DND-41 (cell line): ENCODE results near the gene WDR4.
"Not testable (repeated sequence)": the region's sequence is repeated elsewhere in the genome, so short reads cannot be mapped to it uniquely, and the experiment has no call there.

Source experiments
- ATAC-seq: fragments of 200-7000 bp; cut with Tn5 transposase; 3 replicates; pipeline ENCODE4 v1.9.1; 2021; ENCODE audit warnings: low read depth; ENCODE audit not compliant: insufficient read depth
- DNase-seq: peaks from one replicate; pipeline ENCODE4 v3.0.0-alpha.2; 2020
- H2AFZ ChIP-seq: 2 replicates; pipeline ENCODE4 v1.6.0; 2012; ENCODE audit warnings: low read depth, low read length
- H3K27ac ChIP-seq: 2 replicates; pipeline ENCODE4 v1.5.1; 2012; ENCODE audit warnings: low read length, inconsistent platforms
- H3K27me3 ChIP-seq: fragments of 200-600 bp; sonication (generic); 2 replicates; pipeline ENCODE4 v1.6.0; 2012; ENCODE audit warnings: low read length, mild to moderate bottlenecking, inconsistent platforms; ENCODE audit not compliant: insufficient read depth, poor library complexity
- H3K36me3 ChIP-seq: 2 replicates; pipeline ENCODE4 v1.5.1; 2012; ENCODE audit warnings: low read length, inconsistent platforms; ENCODE audit not compliant: insufficient read depth
- H3K4me1 ChIP-seq: 2 replicates; pipeline ENCODE4 v1.5.1; 2012; ENCODE audit warnings: mild to moderate bottlenecking, low read length; ENCODE audit not compliant: insufficient read depth
- H3K4me2 ChIP-seq: 2 replicates; pipeline ENCODE4 v1.6.0; 2012; ENCODE audit warnings: mild to moderate bottlenecking, moderate library complexity, low read length, inconsistent platforms; ENCODE audit not compliant: insufficient read depth
- H3K4me3 ChIP-seq, 2 experiments: fragments of 200-600 bp in 1 of 2; shearing (Covaris generic) in 1 of 2; 2 replicates each; pipeline ENCODE4 v1.5.1; 2012 to 2016; ENCODE audit warnings: inconsistent platforms in 2 of 2, low read length in 2 of 2, mild to moderate bottlenecking in 2 of 2, low read depth in 1 of 2, moderate library complexity in 1 of 2
- H3K79me2 ChIP-seq: 2 replicates; pipeline ENCODE4 v1.6.0; 2012; ENCODE audit warnings: low read length, inconsistent platforms; ENCODE audit not compliant: insufficient read depth
- H3K9ac ChIP-seq: 2 replicates; pipeline ENCODE4 v1.6.0; 2012; ENCODE audit warnings: low read depth, mild to moderate bottlenecking, inconsistent platforms, low read length, moderate library complexity
- H3K9me3 ChIP-seq: 2 replicates; pipeline ENCODE4 v1.5.1; 2012; ENCODE audit warnings: low read length, moderate library complexity, mild to moderate bottlenecking, inconsistent platforms; ENCODE audit not compliant: insufficient read depth, severe bottlenecking
- H4K20me1 ChIP-seq: 2 replicates; pipeline ENCODE4 v1.6.0; 2012; ENCODE audit warnings: low read length; ENCODE audit not compliant: insufficient read depth
- EZH2 ChIP-seq: IDR thresholded peaks from 3 replicates; pipeline ENCODE4 v1.6.1; 2012; ENCODE audit warnings: borderline replicate concordance, low read depth, mild to moderate bottlenecking, moderate library complexity, low read length, inconsistent platforms; ENCODE audit not compliant: severe bottlenecking
- TF ChIP-seq, protein P1 (sequence below): IDR thresholded peaks from 2 replicates; pipeline ENCODE4 v1.5.1; 2012; ENCODE audit warnings: borderline replicate concordance, low read length, moderate library complexity, mild to moderate bottlenecking; ENCODE audit not compliant: poor library complexity, severe bottlenecking; ENCODE audit errors: extremely low read depth

The WDR4 gene

DNA sequence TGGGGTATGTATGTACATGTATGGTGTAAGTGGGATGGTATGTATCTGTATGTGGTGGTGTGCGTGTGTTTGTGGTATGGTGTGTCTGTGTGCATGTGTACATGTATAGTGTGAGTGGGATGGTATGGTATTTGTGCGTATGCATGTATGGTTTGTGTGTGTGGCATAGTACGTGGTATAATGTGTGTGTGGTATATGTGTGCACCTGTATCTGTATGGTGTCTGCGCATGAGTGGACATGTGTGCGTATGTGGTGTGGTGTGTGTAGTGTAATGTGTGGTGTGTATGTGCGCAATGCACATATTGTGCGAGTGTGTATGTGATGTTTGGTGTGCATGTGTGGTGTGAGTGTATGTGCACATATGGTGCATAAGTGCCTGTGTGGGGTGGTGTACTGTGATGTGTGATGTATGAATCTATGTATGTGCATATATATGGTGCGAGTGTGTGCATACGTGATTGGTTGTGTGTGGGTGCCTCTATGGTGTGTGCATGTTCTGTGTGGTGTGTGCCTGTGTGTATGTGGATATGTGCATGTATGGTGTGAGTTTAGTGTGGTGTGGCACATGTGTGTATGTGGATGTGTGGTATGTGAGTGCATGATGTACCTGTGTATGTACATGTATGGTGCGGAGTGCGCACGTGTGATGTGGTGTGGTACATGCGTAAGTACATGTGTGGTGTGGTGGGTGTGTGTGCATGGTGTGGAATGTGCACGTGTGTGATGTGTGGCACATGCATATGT lies 38.8 kb downstream of the WDR4 start:
- ATAC-seq (no peak), DNase-seq (no peak)
- TF ChIP-seq EZH2: no peak
- TF ChIP-seq, protein P1, sequence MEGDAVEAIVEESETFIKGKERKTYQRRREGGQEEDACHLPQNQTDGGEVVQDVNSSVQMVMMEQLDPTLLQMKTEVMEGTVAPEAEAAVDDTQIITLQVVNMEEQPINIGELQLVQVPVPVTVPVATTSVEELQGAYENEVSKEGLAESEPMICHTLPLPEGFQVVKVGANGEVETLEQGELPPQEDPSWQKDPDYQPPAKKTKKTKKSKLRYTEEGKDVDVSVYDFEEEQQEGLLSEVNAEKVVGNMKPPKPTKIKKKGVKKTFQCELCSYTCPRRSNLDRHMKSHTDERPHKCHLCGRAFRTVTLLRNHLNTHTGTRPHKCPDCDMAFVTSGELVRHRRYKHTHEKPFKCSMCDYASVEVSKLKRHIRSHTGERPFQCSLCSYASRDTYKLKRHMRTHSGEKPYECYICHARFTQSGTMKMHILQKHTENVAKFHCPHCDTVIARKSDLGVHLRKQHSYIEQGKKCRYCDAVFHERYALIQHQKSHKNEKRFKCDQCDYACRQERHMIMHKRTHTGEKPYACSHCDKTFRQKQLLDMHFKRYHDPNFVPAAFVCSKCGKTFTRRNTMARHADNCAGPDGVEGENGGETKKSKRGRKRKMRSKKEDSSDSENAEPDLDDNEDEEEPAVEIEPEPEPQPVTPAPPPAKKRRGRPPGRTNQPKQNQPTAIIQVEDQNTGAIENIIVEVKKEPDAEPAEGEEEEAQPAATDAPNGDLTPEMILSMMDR: no peak
- H3K9ac ChIP-seq: no peak overlapping the region
- peaks cover 15% of the 10 kb centered on the region for H3K79me2 ChIP-seq
- no peaks in the 10 kb centered on the region for H3K4me1 ChIP-seq
- H3K36me3 ChIP-seq: peaks cover 63% of the 10 kb centered on the region
- no peak overlapping the region for H3K4me2 ChIP-seq
- no peak overlapping the region for H3K4me3 ChIP-seq
- H4K20me1 ChIP-seq: peaks cover 49% of the 10 kb centered on the region
- no peaks in the 10 kb centered on the region for H3K27me3 ChIP-seq
- H3K9me3 ChIP-seq: no peaks in the 10 kb centered on the region
- H3K27ac ChIP-seq: no peak overlapping the region
- no peak overlapping the region for H2AFZ ChIP-seq

DNA sequence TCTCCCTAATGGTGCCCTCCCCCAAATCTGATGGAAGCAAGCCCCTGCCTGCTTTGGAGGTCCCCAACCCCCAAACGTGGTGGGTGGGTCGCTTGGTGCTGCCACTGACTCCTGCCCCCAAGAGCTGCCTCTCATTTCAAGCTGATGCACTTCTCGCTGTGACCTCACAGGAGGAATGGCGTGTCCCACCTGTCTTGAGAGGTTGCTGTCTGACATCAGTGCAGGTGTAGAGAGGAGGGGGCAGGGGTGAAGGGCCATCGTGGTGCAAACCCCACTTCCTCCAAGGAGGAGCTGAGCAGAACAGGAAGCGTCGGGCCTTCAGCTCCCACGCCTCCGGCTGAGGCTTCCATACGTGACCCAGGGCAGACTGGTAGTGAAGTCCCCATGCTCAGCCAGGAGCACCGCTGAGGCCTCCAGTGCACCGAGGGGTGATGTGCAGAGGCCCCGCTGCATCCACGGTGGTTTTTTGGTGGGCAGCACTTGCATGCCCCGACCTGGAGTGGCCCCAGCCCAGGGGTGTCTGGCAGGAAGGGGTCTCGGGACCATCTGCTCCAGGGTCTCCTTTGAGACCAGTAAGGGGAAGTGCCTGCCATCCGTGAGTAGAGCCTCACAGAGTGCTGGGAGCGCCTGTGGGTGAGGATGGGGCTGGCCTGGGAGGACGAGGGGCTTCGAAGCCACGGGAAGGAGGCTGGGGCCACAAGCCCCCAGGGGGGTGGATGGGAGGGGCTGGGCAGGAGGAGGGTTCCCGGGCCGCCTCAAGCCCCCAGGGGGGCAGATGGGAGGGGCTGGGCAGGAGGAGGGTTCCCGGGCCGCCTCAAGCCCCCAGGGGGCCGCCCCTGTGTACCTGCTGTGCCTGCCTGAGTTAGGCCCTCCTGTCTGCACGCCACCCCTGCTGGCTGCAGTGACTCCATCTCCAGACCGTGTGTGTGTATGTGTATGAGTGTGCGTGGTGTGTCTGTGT lies 39.8 kb downstream of the WDR4 start:
- H2AFZ ChIP-seq: no peak overlapping the region

DNA sequence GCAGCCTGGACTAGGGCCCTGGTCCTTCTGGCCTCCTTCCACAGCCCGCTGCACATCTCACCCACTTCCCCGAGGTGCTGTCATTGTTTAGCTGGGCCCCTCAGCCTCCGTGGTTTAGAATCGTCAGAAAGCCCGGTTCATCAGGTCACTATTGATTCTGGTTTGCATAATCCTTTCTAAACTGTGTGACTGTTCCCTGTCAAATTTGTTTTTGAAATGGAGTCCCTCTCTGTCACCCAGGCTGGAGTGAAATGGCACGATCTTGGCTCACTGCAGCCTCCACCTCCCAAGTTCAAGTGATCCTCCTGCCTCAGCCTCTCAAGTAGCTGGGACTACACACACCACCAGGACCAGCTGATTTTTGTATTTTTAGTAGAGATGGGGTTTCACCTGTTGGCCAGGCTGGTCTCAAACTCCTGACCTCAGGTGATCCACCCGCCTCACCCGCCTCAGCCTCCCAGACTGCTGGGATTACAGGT lies 41.1 kb downstream of the WDR4 start:
- H2AFZ ChIP-seq, DNase-seq, H3K4me2 ChIP-seq, H3K27me3 ChIP-seq, H3K4me1 ChIP-seq, H3K9ac ChIP-seq, H3K79me2 ChIP-seq, ATAC-seq, H3K9me3 ChIP-seq, H3K4me3 ChIP-seq, H3K27ac ChIP-seq: not testable (repeated sequence)
- Histone ChIP-seq H3K36me3 (peaks cover 45% of the 10 kb centered on the region), H4K20me1 (peaks cover 36% of the 10 kb centered on the region)

More for the DNA sequence above, 39.8 kb downstream of the WDR4 start:
- TF ChIP-seq, protein P1: no peak
- TF ChIP-seq EZH2: no peak
- H3K36me3 ChIP-seq: peaks cover 53% of the 10 kb centered on the region
- H3K4me1 ChIP-seq: no peaks in the 10 kb centered on the region
- H3K9ac ChIP-seq: no peak overlapping the region
- H3K27ac ChIP-seq: no peak overlapping the region
- no peak overlapping the region for H3K4me2 ChIP-seq
- H3K9me3 ChIP-seq: no peaks in the 10 kb centered on the region
- DNase-seq (no peak), ATAC-seq (no peak)
- H3K4me3 ChIP-seq: no peak overlapping the region
- peaks cover 7% of the 10 kb centered on the region for H3K79me2 ChIP-seq
- no peaks in the 10 kb centered on the region for H3K27me3 ChIP-seq
- peaks cover 39% of the 10 kb centered on the region for H4K20me1 ChIP-seq
